Caki2 (cell line): Measurements from ENCODE around the gene C19orf67. TPM values are rescaled to one million over a fixed set of nuclear protein-coding genes. Genes with fewer than 3 reads are reported as not detected.
"Not testable (repeated sequence)": the region's sequence is repeated elsewhere in the genome, so short reads cannot be mapped to it uniquely, and the experiment has no call there.

Source experiments
- DNase-seq: peaks from one replicate; pipeline ENCODE4 v3.0.0-alpha.2; 2015; ENCODE audit warnings: low read depth
- in situ Hi-C: cut with HindIII; loops from 2 replicates; pipeline ENCODE4 v1.10.0; 2016; ENCODE audit warnings: low sequenced_read_pairs, low pct_unique_long_range_greater_than_20kb, mixed read lengths
- total RNA-seq: library from RNA; depleted of rRNA; stranded (reverse); fragments of >200 nt; shearing (Covaris generic); gene quantifications from 2 replicates; pipeline ENCODE4 v1.2.3, GENCODE V29; 2014; ENCODE audit warnings: low replicate concordance

Gene C19orf67
- total RNA-seq, 1 experiment from 2014 or later: not detected

DNA sequence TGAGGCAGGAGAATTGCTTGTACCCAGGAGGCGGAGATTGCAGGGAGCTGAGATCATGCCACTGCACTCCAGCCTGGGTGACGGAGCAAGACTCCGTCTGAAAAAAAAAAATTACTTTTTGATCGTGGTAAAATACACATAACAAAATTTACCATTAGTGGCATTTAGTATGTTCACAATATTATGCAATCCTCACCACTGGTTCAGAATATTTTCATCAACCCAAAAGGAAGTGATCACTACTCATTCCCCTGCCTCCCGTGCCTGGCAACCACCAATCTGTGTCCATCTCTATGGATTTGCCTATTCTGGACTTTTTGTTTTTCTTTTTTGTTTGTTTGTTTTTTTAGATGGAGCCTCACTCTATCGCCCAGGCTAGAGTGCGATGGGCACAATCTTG, 22.5 kb downstream of the C19orf67 start:
- in situ Hi-C loops: no loop called here
- DNase-seq: no peak

DNA sequence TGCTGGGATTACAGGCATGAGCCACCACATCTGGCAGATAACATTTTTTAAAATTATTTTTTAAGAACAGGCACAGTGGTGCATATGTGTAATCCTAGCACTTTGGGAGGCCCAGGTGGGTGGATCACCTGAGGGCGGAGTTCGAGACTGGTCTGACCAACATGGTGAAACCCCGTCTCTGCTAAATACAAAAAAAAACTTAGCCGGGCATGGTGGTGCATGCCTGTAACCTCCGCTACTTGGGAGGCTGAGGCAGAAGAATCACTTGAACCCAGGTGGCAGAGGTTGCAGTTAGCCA, 23.1 kb downstream of the C19orf67 start:
- no peak for DNase-seq
- in situ Hi-C loops: no loop called here

DNA sequence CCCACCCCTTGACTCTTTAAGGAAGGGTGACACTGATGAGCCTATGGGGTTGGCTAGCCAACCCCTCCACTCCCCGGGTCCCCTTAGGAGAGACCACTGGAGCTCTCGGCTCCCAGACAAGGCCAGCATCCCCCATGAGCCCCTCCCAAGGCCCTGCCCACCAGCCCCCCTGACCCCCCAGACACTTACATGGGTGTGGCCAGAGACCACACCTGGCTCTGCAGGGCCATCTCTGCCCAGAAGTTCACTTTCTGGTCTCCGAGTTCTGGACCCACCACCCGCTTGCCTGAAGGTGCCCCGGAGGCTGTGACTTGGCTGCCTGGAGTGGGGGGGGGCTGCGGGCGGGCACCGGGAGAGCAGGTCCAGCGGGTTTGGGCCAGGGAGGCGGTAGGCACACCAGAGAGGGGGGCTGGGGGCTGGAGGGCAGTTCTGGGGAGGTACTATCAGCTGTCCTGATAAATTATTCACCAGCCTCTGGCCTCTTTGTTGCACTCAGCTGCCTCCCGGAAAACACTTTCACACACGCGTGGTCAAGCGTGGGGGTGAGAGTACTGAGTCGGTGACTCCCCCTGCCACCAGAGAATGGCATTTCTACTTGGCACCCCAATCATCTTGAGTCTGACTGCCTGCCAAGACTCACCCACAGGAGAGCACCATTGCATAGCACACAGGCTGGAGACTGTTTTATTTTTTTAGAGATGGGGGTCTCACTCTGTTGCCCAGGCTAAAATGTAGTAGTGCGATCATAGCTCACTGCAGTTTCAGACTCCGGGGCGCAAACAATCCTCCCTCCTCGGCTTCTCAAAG, 23.6 kb downstream of the C19orf67 start, which contains the start of gene PALM3:
Gene PALM3 (minus strand): TSS at position 326 of the 807 bp plus-strand sequence. CDS start 96 bp downstream, at position 230.
- no peak for DNase-seq
- in situ Hi-C loops: no loop called here

DNA sequence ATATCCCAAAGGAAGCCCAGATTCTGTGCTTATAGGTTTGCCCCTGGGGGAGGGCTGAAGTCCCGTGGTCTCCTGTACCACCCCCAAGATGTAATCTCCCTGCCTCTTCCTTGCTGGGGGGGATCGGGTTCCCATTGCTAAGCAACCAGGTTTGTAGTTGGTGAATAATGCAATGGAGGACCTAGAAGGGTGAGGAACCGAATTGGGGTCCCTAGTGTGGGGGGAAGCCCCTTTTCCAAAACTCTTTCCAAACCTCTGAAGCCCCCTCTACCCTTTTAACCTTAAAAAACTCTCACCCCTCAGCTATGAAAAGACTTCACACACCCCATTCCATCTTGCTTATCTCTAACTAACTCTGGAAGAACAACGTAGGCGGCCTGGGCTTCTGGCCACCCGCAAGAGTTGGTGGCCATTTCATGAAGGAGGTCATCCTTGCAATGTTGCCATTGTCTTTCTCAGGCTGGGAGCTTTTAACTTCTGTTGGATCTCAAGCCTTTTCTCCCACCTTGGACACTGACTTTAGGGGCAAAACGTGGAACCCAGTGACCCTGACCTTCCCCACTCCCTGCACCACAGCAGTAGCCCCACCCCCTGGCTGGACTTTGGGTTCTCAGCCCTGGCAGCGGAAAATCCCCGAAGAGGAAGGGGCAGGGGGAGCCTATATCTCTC, 24.4 kb downstream of the C19orf67 start:
- DNase-seq: no peak
- in situ Hi-C loops: no loop called here

DNA sequence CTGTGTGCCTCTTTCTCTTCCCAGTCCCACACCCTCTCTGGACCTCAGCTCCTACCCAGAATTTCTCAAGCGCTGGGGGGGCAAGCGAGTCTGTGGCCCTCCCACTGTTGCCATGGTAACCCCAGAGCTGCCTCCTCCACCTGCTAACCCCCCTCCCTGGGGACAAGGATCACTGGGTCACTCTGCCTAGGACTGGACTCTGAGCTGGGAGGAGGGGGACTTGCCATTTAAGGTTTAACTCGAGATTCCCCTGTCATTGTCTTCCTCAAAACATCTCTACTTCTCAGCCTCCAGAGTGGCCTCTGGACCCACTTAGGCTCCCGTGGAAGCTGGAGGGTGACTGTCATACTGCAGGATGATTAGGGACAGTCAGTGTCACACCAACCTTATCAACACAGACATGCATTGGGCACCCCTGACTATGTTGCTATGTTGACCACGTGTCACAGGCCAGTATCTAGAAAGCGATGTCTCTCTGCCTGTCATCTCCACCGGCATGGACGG, 25.9 kb downstream of the C19orf67 start:
- no peak for DNase-seq
- in situ Hi-C loops: no loop called here

DNA sequence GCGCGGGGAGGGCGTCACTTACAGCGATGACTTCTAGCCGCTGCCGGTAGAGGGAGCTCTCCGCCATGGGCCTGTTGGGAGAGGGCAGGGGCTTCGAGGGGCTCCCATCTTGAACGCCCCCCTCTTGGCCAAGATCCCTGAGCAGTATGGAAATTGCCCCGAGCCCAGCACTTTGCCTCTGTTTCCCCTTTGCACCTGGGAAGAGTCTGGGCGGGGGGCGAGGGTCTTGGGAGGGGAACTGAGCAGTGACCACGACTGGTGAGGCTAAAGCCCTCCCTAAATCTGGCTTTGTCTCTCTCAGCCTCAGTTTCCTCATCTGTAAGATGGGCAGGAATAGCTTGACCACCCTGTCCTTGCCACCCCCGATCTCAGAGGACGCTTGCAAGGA, 26.5 kb downstream of the C19orf67 start:
- in situ Hi-C loops: no loop called here
- no peak for DNase-seq

DNA sequence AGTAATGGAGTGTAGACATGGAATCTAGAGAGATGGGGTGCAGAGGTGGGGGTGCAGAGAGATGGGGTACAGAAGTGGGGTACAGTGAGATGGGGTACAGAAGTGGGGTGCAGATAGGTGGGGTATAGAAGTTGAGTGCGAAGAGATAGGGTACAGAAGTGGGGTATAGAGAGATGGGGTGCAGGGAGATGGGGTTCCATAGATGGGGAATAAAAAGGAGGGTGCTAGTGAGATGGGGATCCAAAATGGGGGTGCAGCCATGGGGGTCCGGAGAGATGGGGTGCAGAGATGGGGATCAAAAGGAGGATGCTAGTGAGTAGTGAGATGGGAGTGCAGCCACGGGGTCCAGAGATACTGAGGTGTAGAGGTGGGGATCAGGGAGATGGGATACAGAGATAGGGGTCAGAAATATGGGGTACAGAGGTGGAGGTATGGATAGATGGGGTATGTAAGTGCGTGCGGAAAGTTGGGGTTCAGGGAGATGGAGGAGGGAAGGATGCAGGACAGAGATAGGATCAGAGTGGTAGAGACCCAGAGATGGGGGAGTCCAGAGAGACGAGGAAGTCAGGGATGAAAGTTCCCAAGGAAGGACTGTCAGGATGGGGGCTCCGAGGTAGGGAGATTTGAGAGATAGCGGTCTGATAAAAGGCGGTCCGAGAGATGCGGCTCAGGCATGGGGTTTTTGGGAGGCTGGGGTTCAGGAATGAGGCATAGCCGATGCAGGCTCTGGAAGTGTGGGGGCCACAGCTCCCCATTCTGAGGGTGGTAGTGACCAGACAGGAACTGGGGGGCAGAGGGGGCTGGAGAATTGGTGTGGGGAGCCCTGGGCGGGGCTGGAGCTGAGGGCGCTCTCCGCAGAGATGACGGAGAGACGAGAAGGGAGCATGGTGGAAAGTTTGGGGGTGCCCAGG, 27.1 kb downstream of the C19orf67 start:
- no peak for DNase-seq
- in situ Hi-C loops: no loop called here

DNA sequence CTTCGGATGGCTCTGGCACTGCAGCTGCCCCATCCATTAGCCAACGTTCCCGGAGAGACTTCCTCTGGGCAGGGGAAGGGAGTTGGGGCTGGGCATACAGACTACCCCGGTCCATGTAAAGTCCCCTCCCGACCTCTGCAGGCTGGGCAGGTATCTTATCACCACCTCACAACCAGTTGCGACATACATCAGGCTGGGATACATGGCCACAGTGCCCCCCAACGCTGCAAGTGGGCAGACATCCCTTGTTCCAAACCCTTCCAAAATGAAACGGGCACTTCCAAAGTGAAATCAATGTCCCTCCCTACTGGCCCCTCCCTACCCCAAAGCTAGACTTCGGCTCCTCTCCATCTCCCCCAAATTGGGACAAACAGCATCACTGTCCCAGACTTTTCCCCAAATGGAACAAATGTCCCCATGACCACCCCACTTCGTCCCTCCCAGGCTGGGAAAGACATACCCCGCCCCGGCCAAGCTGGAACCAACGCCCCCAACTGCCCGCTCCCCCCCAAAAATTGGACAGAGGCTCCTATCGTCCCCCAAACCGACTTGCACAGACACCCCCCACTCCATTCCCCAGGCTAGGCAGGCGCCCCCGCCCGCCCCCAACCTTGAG, 28.7 kb downstream of the C19orf67 start:
- DNase-seq: no peak
- in situ Hi-C loops: no loop called here

DNA sequence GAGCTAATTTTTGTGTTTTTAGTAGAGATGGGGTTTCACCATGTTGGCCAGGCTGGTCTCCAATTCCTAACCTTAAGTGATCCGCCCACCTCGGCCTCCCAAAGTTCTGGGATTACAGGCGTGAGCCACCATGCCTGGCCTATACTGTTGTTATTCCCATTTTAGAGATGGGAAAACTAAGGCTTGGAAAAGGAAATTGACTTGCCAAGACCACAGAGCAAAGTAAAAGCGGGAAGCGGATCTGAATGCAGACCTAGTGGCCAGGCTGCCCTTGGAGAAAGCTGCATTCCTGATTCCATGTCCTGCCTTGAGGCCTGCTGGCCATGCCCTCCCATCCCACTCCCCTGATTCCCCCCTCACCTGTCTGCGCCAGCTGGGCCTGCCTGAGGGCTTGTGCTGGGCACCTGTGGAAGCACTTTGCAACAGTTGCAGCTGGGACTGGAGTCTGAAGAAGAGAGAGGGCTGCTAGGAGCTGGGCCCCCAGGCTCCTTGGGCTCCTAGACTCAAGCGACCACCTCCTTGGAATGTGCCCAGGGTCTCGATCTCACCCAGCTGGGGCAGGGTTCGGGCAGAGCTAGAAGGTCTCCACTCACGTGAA, 29.4 kb downstream of the C19orf67 start:
- in situ Hi-C loops: no loop called here
- no peak for DNase-seq

DNA sequence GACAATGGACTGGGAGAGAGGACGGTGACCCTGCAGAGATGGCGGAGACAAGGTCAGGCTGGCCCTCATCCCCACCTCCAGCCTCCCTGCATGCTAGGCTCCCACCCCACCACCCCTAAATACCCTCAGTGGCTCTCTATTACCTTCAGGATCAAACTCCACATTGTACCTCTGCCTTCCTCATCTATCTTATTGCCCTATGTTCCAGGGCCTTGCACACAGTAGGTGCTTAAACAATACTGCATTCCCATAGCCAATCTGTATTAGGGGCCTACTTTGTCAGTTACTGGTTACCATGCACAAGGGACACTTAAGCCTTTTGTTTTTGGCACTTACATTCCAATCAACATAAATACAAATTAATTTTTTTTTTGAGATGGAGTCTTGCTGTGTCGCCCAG, 30.2 kb downstream of the C19orf67 start:
- no peak for DNase-seq
- in situ Hi-C loops: no loop called here

DNA sequence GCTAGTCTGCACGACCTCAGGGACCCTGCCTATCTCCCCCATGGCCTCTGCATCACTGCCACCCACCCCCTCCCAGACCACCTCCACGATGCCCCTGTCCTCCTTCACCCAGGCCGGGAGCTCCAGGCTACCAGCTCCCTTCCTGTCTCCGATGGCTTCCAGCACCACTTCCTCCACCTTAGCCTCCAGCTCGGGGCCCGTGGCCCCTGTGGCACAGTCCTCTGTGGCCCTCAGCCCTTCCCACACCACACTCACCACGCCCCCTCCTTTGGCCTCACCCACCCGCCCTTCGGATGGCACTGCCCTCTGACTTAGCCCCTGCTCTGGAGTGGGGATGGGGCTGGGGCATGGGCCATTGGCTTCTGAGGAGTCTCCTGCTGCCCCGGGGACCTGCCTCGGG, 30.9 kb downstream of the C19orf67 start:
- in situ Hi-C loops: no loop called here
- DNase-seq: no peak

DNA sequence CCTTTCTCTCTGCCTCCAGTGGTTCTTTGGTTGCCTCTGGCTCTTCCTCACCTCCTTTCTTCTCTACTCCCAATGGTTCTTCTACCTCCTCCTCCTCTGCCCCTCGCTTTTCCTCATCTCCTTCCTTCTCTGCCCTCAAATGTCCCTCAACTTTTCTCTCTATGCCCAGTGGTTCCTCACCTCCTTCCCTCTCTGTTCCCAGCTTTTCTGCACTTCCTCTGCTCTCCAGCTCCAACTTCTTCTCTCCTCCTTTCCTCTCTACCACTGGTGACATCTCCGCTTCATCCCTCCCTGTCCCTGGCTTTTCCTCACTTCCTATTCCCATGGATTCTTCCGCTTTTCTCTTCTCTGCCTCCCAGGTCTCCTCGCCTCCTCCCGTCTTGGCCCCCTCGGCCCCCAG, 31.5 kb downstream of the C19orf67 start:
- in situ Hi-C loops: no loop called here
- no peak for DNase-seq

DNA sequence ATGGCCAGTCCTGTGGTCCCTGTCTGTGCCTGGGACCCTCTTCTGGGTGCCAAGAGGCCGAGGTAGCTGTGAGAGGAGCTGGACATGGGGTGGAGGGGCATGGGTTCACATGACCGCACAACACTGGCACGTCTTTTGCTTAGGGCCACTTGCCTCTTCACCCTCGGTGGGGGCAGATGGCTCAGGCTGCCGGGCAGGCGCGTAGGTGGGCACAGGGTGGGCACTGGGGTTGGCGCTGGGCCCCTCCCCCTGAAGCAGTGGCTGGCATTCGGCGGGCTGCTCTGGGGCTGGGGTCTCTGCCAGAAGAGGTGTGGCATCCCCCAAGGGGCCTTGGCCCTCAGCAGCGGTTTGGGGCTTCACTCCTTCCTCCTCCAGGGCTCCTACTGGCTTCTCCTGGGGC, 32.1 kb downstream of the C19orf67 start:
- no peak for DNase-seq
- in situ Hi-C loops: no loop called here

DNA sequence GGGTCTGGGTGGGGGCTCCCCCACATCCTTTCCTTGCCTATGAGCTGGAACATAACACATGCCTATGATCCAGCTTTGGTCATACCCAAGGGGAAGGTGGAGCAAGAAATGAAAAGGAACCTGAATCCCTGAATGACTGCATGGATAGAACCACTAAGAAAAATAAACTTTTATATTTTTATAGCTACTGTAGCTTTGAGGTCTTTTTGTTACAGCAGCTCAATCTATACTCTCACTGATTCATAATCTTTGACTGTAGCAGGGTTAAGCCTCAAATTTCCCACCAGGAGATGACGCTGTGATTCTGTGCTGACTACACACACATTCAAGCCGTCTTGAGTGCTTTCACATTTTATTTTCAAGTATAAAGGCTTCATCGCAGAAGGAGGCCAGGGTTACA, 32.6 kb downstream of the C19orf67 start:
- DNase-seq: no peak
- in situ Hi-C loops: no loop called here

DNA sequence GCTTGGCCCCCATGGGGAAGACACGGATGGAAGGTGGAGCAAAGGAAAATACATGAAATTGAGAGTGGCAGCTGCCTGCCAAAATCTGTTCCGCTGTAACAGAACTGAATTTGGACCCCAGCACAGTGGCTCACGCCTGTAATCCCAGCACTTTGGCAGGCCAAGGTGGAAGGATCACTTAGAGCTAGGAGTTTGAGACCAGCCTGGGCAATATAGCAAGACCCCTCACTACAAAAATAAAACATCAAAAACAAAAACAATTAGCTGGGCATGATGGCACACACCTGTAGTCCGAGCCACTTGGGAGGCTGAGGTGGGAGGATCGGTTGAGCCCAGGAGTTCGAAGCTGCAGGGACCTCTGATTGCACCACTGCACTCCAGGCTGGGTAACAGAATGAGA, 33.1 kb downstream of the C19orf67 start:
- in situ Hi-C loops: no loop called here
- no peak for DNase-seq

DNA sequence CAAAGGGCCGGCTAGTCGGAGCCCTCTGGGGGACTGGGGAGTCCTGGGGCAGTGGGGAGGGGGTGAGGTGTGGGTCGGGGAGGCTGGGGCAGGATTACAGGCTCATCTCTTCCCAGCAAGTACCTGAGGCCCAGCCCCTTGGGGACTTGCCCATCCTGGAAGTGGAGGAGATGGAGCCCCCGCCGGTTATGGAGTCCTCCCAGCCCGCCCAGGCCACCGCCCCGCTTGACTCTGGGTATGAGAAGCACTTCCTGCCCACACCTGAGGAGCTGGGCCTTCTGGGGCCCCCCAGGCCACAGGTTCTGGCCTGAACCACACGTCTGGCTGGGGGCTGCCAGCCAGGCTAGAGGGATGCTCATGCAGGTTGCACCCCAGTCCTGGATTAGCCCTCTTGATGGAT, 33.6 kb downstream of the C19orf67 start:
- no peak for DNase-seq
- in situ Hi-C loops: no loop called here

DNA sequence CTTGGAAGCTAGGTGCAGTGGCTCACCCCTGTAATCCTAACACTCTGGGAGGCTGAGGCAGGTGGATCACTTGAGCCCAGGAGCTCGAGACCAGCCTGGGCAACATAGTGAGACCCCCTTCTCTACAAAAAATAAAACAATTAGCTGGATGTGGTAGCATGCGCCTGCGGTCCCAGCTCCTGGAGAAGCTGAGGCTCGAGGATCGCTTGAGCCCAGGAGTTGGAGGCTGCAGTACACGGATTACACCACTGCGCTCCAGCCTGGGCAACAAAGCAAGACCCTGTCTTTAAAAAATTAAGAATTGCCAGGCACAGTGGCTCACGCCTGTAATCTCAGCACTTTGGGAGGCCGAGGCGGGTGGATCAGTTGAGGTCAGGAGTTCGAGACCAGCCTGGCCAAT, 34.6 kb downstream of the C19orf67 start:
- in situ Hi-C loops, DNase-seq: not testable (repeated sequence)

DNA sequence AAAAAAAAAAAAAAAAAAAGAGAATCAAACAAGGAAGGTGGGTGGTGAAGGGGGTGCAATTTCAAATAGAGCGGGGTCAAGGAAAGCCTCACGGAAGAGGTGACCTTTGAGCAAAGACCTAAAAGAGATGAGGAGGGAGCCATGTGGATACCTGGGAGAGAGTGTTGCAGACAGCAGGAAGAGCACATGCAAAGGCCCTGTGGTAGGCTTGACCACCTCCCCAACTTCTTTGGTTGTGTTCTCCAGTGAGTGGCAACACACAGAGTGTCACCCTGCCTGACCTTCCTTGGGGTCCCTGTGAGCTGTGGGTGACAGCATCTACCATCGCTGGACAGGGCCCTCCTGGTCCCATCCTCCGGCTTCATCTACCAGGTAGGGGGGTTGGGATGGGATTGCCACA, 35.1 kb downstream of the C19orf67 start:
- DNase-seq: no peak
- in situ Hi-C loops: no loop called here
